ENCODE data around the gene BMP4.
"Not testable (repeated sequence)": the region's sequence is repeated elsewhere in the genome, so short reads cannot be mapped to it uniquely, and the experiment has no call there.

The BMP4 gene

GRCh38 chr14:53996041-53996440 lies 39.4 kb upstream of the BMP4 start:
- TF ChIP-seq, protein P1, sequence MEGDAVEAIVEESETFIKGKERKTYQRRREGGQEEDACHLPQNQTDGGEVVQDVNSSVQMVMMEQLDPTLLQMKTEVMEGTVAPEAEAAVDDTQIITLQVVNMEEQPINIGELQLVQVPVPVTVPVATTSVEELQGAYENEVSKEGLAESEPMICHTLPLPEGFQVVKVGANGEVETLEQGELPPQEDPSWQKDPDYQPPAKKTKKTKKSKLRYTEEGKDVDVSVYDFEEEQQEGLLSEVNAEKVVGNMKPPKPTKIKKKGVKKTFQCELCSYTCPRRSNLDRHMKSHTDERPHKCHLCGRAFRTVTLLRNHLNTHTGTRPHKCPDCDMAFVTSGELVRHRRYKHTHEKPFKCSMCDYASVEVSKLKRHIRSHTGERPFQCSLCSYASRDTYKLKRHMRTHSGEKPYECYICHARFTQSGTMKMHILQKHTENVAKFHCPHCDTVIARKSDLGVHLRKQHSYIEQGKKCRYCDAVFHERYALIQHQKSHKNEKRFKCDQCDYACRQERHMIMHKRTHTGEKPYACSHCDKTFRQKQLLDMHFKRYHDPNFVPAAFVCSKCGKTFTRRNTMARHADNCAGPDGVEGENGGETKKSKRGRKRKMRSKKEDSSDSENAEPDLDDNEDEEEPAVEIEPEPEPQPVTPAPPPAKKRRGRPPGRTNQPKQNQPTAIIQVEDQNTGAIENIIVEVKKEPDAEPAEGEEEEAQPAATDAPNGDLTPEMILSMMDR (IDR thresholded peaks at IDR 0.05; ENCODE audit: control extremely low read depth, extremely low read depth, low read depth, missing control alignments), result no peak
- ChIA-PET CTCF (no interaction called here), POLR2A (no interaction called here)
- DNase-seq (ENCODE audit: extremely low spot score), result no peak

- TF ChIP-seq, protein P1 (IDR thresholded peaks at IDR 0.05; ENCODE audit: control extremely low read depth, extremely low read depth, low read depth, missing control alignments), result no peak
- DNase-seq (ENCODE audit: extremely low spot score), result no peak
- CTCF ChIA-PET, result no interaction called here
- POLR2A ChIA-PET, result no interaction called here
Observed at GRCh38 chr14:53993920-53994607, 37.4 kb upstream of the BMP4 start.

- TF ChIP-seq, protein P1 (IDR thresholded peaks at IDR 0.05; ENCODE audit: control extremely low read depth, extremely low read depth, low read depth, missing control alignments), result no peak
- POLR2A ChIA-PET, result no interaction called here
- DNase-seq (ENCODE audit: extremely low spot score), result no peak
- CTCF ChIA-PET, result no interaction called here
Observed at GRCh38 chr14:53990978-53991377, 34.4 kb upstream of the BMP4 start.

GRCh38 chr14:53986718-53987117 lies 30.1 kb upstream of the BMP4 start:
- CTCF ChIA-PET, result interaction anchor here (0.9 to 1.6 kb wide), 2 partner anchors 9 to 28 kb away, joined by 3 to 5 read pairs; no protein-coding TSS in a partner anchor
- POLR2A ChIA-PET; DNase-seq (ENCODE audit: extremely low spot score): not testable (repeated sequence)

- CTCF ChIA-PET; DNase-seq (ENCODE audit: extremely low spot score); POLR2A ChIA-PET: not testable (repeated sequence)
Observed at GRCh38 chr14:53984958-53985357, 28.3 kb upstream of the BMP4 start.

DNA sequence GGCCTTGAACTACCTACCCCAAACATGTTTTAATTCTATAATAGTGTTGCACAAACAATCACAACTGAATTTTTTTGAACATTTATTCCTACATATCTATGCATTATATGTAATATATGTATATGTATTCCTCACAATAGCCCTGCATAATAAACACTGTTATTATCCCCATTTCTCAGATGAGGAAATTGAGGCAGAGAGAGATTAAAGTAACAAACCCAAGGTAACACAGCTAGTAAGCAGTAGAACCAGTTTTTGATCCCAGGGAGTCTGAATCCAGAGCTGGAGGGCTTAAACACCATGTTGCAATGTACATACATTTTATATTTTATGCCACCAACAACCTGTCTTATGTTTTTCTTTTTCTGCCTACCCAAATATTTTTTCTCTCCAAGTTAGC lies 26.5 kb upstream of the BMP4 start:
- DNase-seq (ENCODE audit: extremely low spot score), result no peak
- TF ChIP-seq, protein P1 (IDR thresholded peaks at IDR 0.05; ENCODE audit: control extremely low read depth, extremely low read depth, low read depth, missing control alignments), result no peak
- CTCF ChIA-PET, result interaction anchor here (2.3 kb wide), 1 partner anchor 24 kb away, joined by 5 read pairs; no protein-coding TSS in a partner anchor
- POLR2A ChIA-PET, result no interaction called here

DNA sequence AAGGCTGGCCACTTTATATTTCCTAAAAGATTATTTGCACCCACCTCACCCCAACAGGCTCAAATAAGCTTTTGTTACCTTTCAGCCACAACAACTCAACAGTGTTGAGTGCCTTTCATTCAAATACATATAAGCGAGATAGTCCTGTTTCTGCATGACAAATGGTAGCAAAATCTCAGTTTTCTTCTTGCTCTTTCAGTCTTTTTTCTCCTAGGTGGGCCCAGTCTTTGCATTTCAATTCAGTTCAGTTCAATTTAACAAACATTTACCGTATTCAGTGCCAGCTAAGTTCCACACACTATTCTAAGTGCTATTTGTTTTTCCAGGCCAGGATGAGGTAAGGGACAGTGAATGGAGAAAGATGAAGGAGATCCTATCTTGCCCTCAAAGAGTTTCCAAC lies 25.9 kb upstream of the BMP4 start:
- POLR2A ChIA-PET, result no interaction called here
- no peak for DNase-seq (ENCODE audit: extremely low spot score)
- TF ChIP-seq, protein P1 (IDR thresholded peaks at IDR 0.05; ENCODE audit: control extremely low read depth, extremely low read depth, low read depth, missing control alignments), result no peak
- CTCF ChIA-PET, result interaction anchor here (1.3 to 2.3 kb wide), 2 partner anchors 13 to 24 kb away, joined by 3 to 5 read pairs; no protein-coding TSS in a partner anchor
